Left lung (tissue), 10 donors: ENCODE measurements around the gene SPSB1. TPM values are rescaled to one million over a fixed set of nuclear protein-coding genes. Genes with fewer than 3 reads are reported as not detected.
A peak's percentile ranks its signal among the peaks of the same experiment; 100 is the strongest.

Source experiments
- ATAC-seq: fragments of 200-7000 bp; cut with Tn5 transposase; one replicate; pipeline ENCODE4 v1.9.1; 2020; ENCODE audit warnings: moderate library complexity
- DNase-seq, 4 donors: peaks; one replicate each; pipeline ENCODE4 v3.0.0-alpha.2; 2013 to 2020
- H3K27ac ChIP-seq, 2 donors: fragments of 200-600 bp; sonication (generic) in 1 of 2; one replicate each; pipeline versions ENCODE4 v1.5.0 to v1.8.0; 2020 to 2021
- H3K27me3 ChIP-seq, 2 donors: fragments of 200-600 bp; sonication (generic) in 1 of 2; one replicate each; pipeline versions ENCODE4 v1.5.0 to v1.8.0; 2020 to 2021
- H3K36me3 ChIP-seq, 2 donors: fragments of 200-600 bp; sonication (generic) in 1 of 2; one replicate each; pipeline versions ENCODE4 v1.5.0 to v1.8.0; 2020 to 2021
- H3K4me1 ChIP-seq, 2 donors: fragments of 200-600 bp; one replicate each; pipeline ENCODE4 v1.8.0; 2021
- H3K4me3 ChIP-seq, 2 donors: fragments of 200-600 bp; sonication (generic) in 1 of 2; one replicate each; pipeline versions ENCODE4 v1.5.0 to v1.8.0; 2020 to 2021; ENCODE audit warnings: mild to moderate bottlenecking in 1 of 2
- H3K9me3 ChIP-seq, 2 donors: fragments of 200-600 bp; sonication (generic) in 1 of 2; one replicate each; pipeline versions ENCODE4 v1.5.0 to v1.8.0; 2020 to 2021
- intact Hi-C, 2 donors: fragments of 100-400 bp; cut with DNase I; formaldehyde crosslinking; loops; one replicate each; pipeline versions ENCODE4 v1.11.2 to v1.14.2; 2022
- polyA plus RNA-seq, 6 donors: library from polyadenylated mRNA; unstranded; fragments of 120-200 nt; gene quantifications; one replicate each; pipeline ENCODE4 v1.2.1, GENCODE V29; 2013; ENCODE audit not compliant: insufficient read length in 6 of 6
- total RNA-seq, 2 donors: library from RNA; stranded (reverse); fragmentation: NEBNext Ultra II Directional; extraction: Animal tissue kit (Norgen Biotek cat#: 25700); gene quantifications; one replicate each; pipeline ENCODE4 v1.2.1, GENCODE V29; 2021
- TF ChIP-seq, protein P1 (sequence below), 2 donors: fragments of 200-600 bp; sonication (generic) in 1 of 2; IDR thresholded peaks; one replicate each; pipeline versions ENCODE4 v1.5.0 to v1.8.0; 2021; ENCODE audit warnings: antibody characterized with exemption in 2 of 2
- donor health status: DM: no; HTN: yes; CAD: no.
- donor health status: DM: no; HTN: no; CAD: no.

Gene SPSB1
- total and polyA plus RNA-seq, 8 donors = 6.1 to 39.4 (median 7.9) TPM

DNA sequence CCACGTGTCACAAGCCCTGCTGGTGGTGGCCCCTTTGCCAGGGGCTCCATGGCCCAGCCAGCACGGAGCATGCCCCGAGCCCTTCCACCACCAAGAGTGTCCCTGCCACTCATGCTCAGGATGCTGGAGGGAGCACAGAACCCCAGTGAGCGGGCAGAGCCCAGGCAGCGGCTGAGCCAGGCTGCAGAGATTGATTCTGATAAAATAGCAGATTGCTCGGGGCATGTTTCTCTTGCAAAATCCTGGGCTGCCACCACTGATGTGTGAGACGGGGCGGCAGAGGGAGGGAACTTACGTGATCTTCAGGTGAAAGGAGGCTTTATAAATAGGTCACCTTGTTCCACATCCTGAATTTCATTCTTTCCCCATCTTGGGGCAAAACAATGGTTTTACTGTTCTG, 53.2 kb downstream of the SPSB1 start:
- H3K27me3 ChIP-seq = no peaks in the 10 kb centered on the region
- peak in 1 of 4 donors; percentile 52 for DNase-seq
- H3K4me3 ChIP-seq = no peak overlapping the region
- H3K4me1 ChIP-seq = peaks cover 0 to 4% of the 10 kb centered on the region in 2 donors
- H3K36me3 ChIP-seq = no peaks in the 10 kb centered on the region
- H3K27ac ChIP-seq = no peak overlapping the region
- no peaks in the 10 kb centered on the region for H3K9me3 ChIP-seq
- TF ChIP-seq, protein P1, sequence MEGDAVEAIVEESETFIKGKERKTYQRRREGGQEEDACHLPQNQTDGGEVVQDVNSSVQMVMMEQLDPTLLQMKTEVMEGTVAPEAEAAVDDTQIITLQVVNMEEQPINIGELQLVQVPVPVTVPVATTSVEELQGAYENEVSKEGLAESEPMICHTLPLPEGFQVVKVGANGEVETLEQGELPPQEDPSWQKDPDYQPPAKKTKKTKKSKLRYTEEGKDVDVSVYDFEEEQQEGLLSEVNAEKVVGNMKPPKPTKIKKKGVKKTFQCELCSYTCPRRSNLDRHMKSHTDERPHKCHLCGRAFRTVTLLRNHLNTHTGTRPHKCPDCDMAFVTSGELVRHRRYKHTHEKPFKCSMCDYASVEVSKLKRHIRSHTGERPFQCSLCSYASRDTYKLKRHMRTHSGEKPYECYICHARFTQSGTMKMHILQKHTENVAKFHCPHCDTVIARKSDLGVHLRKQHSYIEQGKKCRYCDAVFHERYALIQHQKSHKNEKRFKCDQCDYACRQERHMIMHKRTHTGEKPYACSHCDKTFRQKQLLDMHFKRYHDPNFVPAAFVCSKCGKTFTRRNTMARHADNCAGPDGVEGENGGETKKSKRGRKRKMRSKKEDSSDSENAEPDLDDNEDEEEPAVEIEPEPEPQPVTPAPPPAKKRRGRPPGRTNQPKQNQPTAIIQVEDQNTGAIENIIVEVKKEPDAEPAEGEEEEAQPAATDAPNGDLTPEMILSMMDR (IDR thresholded peaks at IDR 0.05) = no peak
- intact Hi-C loops = no loop called here
- ATAC-seq = no peak

DNA sequence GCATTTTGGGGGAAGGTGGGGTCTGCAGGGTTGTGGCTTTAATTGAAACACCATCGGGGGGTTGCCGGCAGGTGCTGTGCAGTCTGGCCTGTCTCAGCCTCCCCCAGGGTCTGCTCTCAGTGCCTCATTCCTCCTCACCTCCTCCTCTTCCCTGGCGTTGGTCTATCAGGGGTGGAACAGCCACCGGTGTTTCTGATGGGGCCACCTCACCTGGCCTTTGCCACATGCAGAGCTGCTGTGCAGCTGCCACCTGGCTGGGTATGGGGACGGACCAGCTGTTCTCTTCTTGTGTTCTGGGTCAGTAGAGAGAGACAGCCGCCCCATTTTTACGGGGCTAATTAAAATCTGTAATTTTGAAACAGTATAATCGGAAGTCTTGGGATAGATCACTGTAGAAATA, 53.9 kb downstream of the SPSB1 start:
- no peak overlapping the region for H3K27ac ChIP-seq
- intact Hi-C loops = no loop called here
- H3K36me3 ChIP-seq = no peaks in the 10 kb centered on the region
- ATAC-seq = no peak
- H3K9me3 ChIP-seq = no peaks in the 10 kb centered on the region
- H3K4me1 ChIP-seq = no peaks in the 10 kb centered on the region
- no peak overlapping the region for H3K4me3 ChIP-seq
- TF ChIP-seq, protein P1 (IDR thresholded peaks at IDR 0.05) = no peak
- peak in 1 of 4 donors; percentile 60 for DNase-seq
- H3K27me3 ChIP-seq = no peaks in the 10 kb centered on the region

DNA sequence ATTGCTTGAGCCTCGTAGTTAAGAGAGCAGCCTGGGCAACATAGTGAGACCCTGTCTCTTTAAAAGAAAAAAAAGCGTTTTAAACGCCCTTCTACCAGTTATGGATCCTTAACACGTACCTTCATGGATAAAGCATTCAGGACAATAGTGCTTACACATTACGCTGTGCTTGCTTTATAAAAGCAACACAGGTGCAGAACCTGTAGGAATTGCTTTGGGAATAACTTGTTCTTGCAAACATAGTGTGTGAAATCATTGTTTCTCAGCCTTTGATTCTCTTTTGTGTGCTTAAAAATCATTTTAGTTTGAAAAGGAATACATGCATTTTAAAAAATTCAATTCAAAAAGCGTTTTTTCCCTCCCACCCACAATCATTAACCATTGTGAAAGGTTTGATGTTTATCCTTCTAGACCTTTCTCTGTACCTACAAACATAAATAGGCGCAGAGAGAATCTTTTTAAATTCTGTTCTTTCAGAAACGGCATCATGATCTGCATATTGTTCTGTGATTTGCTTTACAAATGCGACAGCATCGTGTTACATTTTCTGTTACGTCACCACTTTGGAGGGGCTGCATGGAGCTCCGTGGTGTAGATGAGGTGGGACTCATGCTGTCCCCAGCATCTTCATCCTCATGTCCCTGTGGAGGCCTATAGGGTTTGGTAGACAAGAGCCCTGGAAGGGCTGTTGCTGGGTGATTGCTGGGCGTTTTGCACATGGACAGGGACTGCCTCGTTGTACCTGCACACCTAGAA, 54.6 kb downstream of the SPSB1 start:
- Histone ChIP-seq H3K27ac (no peak overlapping the region), H3K9me3 (no peaks in the 10 kb centered on the region), H3K27me3 (no peaks in the 10 kb centered on the region), H3K4me3 (no peak overlapping the region), H3K36me3 (no peaks in the 10 kb centered on the region), H3K4me1 (no peaks in the 10 kb centered on the region)
- no peak for ATAC-seq
- intact Hi-C loops = no loop called here
- TF ChIP-seq, protein P1 (IDR thresholded peaks at IDR 0.05) = no peak
- DNase-seq = no peak

DNA sequence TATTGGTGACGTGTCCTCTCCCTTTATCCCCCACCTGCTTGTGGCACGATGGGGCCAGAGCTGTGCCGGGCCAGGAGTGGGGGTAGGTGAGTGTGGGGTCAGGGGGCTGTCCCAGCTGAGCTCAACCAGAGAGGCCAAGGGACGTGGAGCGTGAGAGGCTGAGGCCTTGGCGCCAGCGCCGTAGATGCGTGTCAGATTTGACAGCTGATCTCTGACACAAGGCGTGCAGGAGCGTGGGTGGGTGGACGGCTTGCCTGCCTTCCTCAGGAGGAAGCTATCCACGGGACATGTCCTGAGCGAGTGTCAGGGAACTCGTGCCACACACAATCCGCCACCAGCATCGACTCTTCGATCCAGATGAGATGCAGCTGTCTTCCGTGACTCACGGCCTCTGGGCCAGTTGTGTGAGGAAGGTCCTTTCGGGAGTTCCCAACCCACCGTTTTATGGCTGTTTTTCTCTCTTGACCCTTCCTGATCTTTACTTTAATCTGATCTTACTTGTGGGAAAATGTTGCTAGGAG, 56.7 kb downstream of the SPSB1 start:
- intact Hi-C loops = no loop called here
- no peaks in the 10 kb centered on the region for H3K36me3 ChIP-seq
- no peaks in the 10 kb centered on the region for H3K4me1 ChIP-seq
- H3K27me3 ChIP-seq = no peaks in the 10 kb centered on the region
- H3K4me3 ChIP-seq = no peak overlapping the region
- TF ChIP-seq, protein P1 (IDR thresholded peaks at IDR 0.05) = no peak
- ATAC-seq (no peak), DNase-seq (peak in 1 of 4 donors; percentile 80)
- no peak overlapping the region for H3K27ac ChIP-seq
- H3K9me3 ChIP-seq = no peaks in the 10 kb centered on the region

DNA sequence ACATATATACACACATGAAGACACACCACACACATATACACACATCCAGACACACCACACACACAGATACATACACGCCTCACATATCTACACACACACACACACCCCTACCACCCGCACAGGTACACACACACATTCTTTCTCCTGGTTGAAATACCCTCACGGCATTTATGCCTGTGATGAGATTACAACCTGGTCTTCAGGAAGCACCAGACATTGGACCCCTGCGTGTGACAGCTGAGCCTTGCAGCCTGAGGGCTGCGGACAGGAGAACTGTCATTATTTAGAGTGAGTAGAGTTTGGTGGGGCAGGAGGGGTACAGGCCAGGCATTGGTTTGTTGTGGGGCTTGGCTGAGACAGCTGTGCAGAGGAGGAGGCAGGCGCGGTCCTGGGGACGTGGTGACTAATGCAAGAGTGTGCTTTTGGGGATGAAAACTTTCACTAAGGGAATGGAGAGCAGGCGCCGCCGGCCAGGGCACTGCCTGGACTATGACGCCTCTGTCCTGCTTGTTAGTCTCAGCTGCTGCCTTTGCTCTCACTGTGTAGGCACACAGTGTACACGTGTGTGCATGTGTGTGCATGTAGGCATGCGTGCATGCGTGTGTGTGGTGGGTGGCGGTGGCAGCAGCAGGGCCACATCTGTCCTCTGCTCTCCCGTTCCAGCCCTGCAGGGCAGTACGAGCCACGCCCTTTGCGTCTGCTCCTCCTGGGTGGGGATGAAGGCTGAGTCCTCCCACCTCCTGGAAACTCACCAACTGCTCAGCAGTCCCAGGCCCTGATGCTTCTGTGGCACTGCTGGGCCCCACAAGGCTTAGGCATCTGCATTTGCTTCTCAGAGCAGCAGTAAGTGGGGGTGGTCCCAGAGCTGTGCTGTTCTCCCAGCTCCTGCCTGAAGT, 57.6 kb downstream of the SPSB1 start:
- Histone ChIP-seq H3K27me3 (no peaks in the 10 kb centered on the region), H3K4me3 (no peak overlapping the region), H3K9me3 (no peaks in the 10 kb centered on the region), H3K4me1 (no peaks in the 10 kb centered on the region), H3K27ac (no peak overlapping the region), H3K36me3 (peaks cover 0 to 3% of the 10 kb centered on the region in 2 donors)
- no peak for ATAC-seq
- peak in 1 of 4 donors; percentile 57 for DNase-seq
- TF ChIP-seq, protein P1 (IDR thresholded peaks at IDR 0.05) = no peak
- intact Hi-C loops = no loop called here
